ENCODE data around the gene PDCL3.

PDCL3 gene

GRCh38 chr2:100613719-100614118 lies 50.9 kb downstream of the PDCL3 start:
- DNase-seq: no peak

- no peak for DNase-seq
Measured at GRCh38 chr2:100614455-100615000, 51.7 kb downstream of the PDCL3 start.

GRCh38 chr2:100615471-100615870 lies 52.7 kb downstream of the PDCL3 start:
- DNase-seq: no peak

- no peak for DNase-seq
Measured at GRCh38 chr2:100615886-100616285, 53.1 kb downstream of the PDCL3 start.

GRCh38 chr2:100616841-100617390 lies 54.1 kb downstream of the PDCL3 start:
- no peak for DNase-seq

- no peak for DNase-seq
Measured at GRCh38 chr2:100619951-100620350, 57.2 kb downstream of the PDCL3 start.

- DNase-seq: no peak
Measured at GRCh38 chr2:100620481-100620880, 57.7 kb downstream of the PDCL3 start.

GRCh38 chr2:100621371-100621951 lies 58.7 kb downstream of the PDCL3 start:
- DNase-seq: no peak

- no peak for DNase-seq
Measured at GRCh38 chr2:100623033-100623715, 60.4 kb downstream of the PDCL3 start.

GRCh38 chr2:100623930-100624329 lies 61.1 kb downstream of the PDCL3 start:
- DNase-seq: no peak

- no peak for DNase-seq
Measured at GRCh38 chr2:100624536-100624935, 61.7 kb downstream of the PDCL3 start.

GRCh38 chr2:100625717-100626116 lies 62.9 kb downstream of the PDCL3 start:
- DNase-seq: no peak
